Heart left ventricle (tissue), 13 donors: Measurements from ENCODE around the gene CX3CL1.

Experiments
- POLR2A ChIP-seq, 2 donors: fragments of 450-650 bp; IDR thresholded peaks; one replicate each; pipeline ENCODE4 v1.6.1; 2017; ENCODE audit warnings: antibody characterized with exemption in 2 of 2, mild to moderate bottlenecking in 2 of 2, moderate library complexity in 2 of 2
- TF ChIP-seq, protein P1 (sequence below), 12 donors: fragments of 200-600 bp; sonication (generic) in 4 of 12; IDR thresholded peaks; one replicate each; pipeline versions ENCODE4 v1.5.0 to v1.8.0; 2018 to 2022; ENCODE audit warnings: antibody characterized with exemption in 12 of 12, mild to moderate bottlenecking in 5 of 12
- donor health status: ischemic (EF 13 %, LVEDD 7.1; RV severe dilation, severe dysfunction).
- donor health status: DM: no; HTN: yes; CAD: no.
- donor health status: DM: no; HTN: no; CAD: no.
- donor health status: ischemic (EF 25% LVEDD 6.9; RV normal size, moderate dysfunction).
- donor health status: ischemic (EF 25% LVEDD 5.7; RV mildly dilated, moderate dysfunction).
- donor health status: ischemic (EF 35%, LVEDD 5.7; RV mildly dilated, moderate dysfunction).
- donor health status: nonischemic (EF 11% LVEDD 7.7; RV severe dilation, severe dysfunction).
- donor health status: DM: yes; HTN: yes; CAD: no.
- donor health status: PGD.
- donor health status: ischemic (EF 29% LVEDD 5.4; RV normal size, mild dysfunction).
- donor health status: nonischemic (EF 23%, LVEDD 6.1; RV moderate dilation, normal function).

DNA sequence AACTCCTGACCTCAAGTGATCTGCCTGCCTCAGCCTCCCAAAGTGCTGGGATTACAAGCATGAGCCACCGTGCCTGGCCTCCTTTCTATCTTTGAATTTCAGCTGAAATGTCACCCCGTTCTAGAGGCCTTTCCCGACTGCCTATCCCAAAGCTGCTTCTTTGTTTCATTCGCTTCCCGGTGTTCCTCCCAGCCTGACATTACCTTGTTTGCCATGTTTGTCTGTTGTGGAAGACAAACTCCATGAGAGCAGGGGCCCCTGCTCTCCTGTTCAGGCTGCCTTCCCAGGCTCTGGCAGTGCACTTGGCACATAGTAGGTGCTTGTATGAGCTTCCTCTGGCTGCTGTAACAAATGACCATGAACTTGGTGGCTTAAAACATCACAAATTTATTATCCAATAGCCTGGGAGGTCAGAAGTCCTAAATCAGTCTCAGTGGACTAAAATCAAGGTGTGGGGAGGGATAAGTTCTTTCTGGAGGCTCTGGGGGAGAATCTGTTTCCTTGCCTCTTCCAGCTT is 16.3 kb upstream of the CX3CL1 start:
- TF ChIP-seq, protein P1, sequence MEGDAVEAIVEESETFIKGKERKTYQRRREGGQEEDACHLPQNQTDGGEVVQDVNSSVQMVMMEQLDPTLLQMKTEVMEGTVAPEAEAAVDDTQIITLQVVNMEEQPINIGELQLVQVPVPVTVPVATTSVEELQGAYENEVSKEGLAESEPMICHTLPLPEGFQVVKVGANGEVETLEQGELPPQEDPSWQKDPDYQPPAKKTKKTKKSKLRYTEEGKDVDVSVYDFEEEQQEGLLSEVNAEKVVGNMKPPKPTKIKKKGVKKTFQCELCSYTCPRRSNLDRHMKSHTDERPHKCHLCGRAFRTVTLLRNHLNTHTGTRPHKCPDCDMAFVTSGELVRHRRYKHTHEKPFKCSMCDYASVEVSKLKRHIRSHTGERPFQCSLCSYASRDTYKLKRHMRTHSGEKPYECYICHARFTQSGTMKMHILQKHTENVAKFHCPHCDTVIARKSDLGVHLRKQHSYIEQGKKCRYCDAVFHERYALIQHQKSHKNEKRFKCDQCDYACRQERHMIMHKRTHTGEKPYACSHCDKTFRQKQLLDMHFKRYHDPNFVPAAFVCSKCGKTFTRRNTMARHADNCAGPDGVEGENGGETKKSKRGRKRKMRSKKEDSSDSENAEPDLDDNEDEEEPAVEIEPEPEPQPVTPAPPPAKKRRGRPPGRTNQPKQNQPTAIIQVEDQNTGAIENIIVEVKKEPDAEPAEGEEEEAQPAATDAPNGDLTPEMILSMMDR (IDR thresholded peaks at IDR 0.05) = no peak
- TF ChIP-seq POLR2A (IDR thresholded peaks at IDR 0.05) = no peak
